Sigmoid colon (tissue), 7 donors: ENCODE data around the gene MTOR. TPM values are rescaled to one million over a fixed set of nuclear protein-coding genes. Genes with fewer than 3 reads are reported as not detected.
"Not testable (repeated sequence)": the region's sequence is repeated elsewhere in the genome, so short reads cannot be mapped to it uniquely, and the experiment has no call there.

Experiments used
- DNase-seq: peaks from one replicate; pipeline ENCODE4 v3.0.0-alpha.2; 2019
- H3K27ac ChIP-seq, 4 donors: fragments of 200-600 bp; sonication (generic); one replicate each; pipeline ENCODE4 v1.5.1; 2016 to 2019; ENCODE audit warnings: mild to moderate bottlenecking in 1 of 4
- H3K27me3 ChIP-seq, 3 donors: fragments of 200-600 bp; sonication (generic); one replicate each; pipeline ENCODE4 v1.5.1; 2019; ENCODE audit warnings: mild to moderate bottlenecking in 1 of 3
- H3K36me3 ChIP-seq, 4 donors: fragments of 200-600 bp; sonication (generic); one replicate each; pipeline ENCODE4 v1.5.1; 2016 to 2019
- H3K4me1 ChIP-seq, 4 donors: fragments of 200-600 bp; sonication (generic); one replicate each; pipeline ENCODE4 v1.5.1; 2017 to 2019
- H3K4me3 ChIP-seq, 4 donors: fragments of 200-600 bp; sonication (generic); one replicate each; pipeline ENCODE4 v1.5.1; 2017 to 2019; ENCODE audit warnings: mild to moderate bottlenecking in 2 of 4, moderate library complexity in 1 of 4
- H3K9me3 ChIP-seq, 4 donors: fragments of 200-600 bp in 3 of 4; sonication (generic) in 3 of 4; one replicate each; pipeline versions ENCODE4 v1.5.1 to v1.6.1; 2013 to 2019
- EP300 ChIP-seq, 4 donors: sonication (generic); formaldehyde crosslinking; IDR thresholded peaks; one replicate each; pipeline ENCODE4 v1.6.1; 2017; ENCODE audit warnings: antibody characterized with exemption in 4 of 4
- POLR2A ChIP-seq, 2 donors: fragments of 450-650 bp; IDR thresholded peaks; one replicate each; pipeline ENCODE4 v1.6.1; 2016; ENCODE audit warnings: antibody characterized with exemption in 2 of 2, mild to moderate bottlenecking in 2 of 2, moderate library complexity in 2 of 2
- POLR2AphosphoS5 ChIP-seq, 4 donors: sonication (generic); formaldehyde crosslinking; IDR thresholded peaks; one replicate each; pipeline ENCODE4 v1.6.1; 2017; ENCODE audit warnings: antibody characterized with exemption in 4 of 4
- WGBS, 2 donors: extraction: QIAGEN DNeasy Blood & Tissue Kit; methylation state at CpG; one replicate each; pipeline ENCODE4 v1.1.7; 2013; 5-methylcytosine and 5-hydroxymethylcytosine counted together
- intact Hi-C: fragments of 100-400 bp; cut with DNase I; formaldehyde crosslinking; loops from one replicate; pipeline ENCODE4 v1.15.1; 2023
- polyA plus RNA-seq, 3 donors: library from polyadenylated mRNA; stranded (reverse); fragments of 200-250 nt; gene quantifications; one replicate each; pipeline ENCODE4 v1.2.3, GENCODE V29; 2013
- total RNA-seq, 4 donors: library from RNA; depleted of rRNA; stranded (reverse); fragments of >200 nt; gene quantifications; one replicate each; pipeline ENCODE4 v1.1.0, GENCODE V29; 2016
- TF ChIP-seq, protein P1 (sequence below), 4 experiments: fragments of 450-650 bp in 3 of 4; fragments of 200-600 bp in 1 of 4; IDR thresholded peaks; one replicate each; pipeline ENCODE4 v1.5.1; 2016 to 2019; ENCODE audit warnings: antibody characterized with exemption in 4 of 4, mild to moderate bottlenecking in 3 of 4, moderate library complexity in 2 of 4
- donor health status: healthy with polysubstance abuse.
- donor health status: Bipolar disorder and iron deficiency.
- donor health status: healthy.

Gene MTOR
- total and polyA plus RNA-seq, 7 donors, result 7.6 to 38.1 (median 25.2) TPM

GRCh38 chr1:11068600-11069473, 193.5 kb downstream of the MTOR start:
- TF ChIP-seq, protein P1, sequence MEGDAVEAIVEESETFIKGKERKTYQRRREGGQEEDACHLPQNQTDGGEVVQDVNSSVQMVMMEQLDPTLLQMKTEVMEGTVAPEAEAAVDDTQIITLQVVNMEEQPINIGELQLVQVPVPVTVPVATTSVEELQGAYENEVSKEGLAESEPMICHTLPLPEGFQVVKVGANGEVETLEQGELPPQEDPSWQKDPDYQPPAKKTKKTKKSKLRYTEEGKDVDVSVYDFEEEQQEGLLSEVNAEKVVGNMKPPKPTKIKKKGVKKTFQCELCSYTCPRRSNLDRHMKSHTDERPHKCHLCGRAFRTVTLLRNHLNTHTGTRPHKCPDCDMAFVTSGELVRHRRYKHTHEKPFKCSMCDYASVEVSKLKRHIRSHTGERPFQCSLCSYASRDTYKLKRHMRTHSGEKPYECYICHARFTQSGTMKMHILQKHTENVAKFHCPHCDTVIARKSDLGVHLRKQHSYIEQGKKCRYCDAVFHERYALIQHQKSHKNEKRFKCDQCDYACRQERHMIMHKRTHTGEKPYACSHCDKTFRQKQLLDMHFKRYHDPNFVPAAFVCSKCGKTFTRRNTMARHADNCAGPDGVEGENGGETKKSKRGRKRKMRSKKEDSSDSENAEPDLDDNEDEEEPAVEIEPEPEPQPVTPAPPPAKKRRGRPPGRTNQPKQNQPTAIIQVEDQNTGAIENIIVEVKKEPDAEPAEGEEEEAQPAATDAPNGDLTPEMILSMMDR (IDR thresholded peaks at IDR 0.05), result no peak
- no peak for TF ChIP-seq POLR2A (IDR thresholded peaks at IDR 0.05)
- no peak for TF ChIP-seq POLR2AphosphoS5 (IDR thresholded peaks at IDR 0.05)
- TF ChIP-seq EP300 (IDR thresholded peaks at IDR 0.05), result no peak
- WGBS, 2 donors, result 47 to 81% methylated on average over 17 of the region's 17 CpGs
- intact Hi-C loops, result no loop called here
- H3K36me3 ChIP-seq, result peaks cover 45 to 98% (median 71%) of the 10 kb centered on the region in 4 donors
- H3K4me1 ChIP-seq, result no peaks in the 10 kb centered on the region
- peak; percentile 37 for DNase-seq
- H3K9me3 ChIP-seq, result no peaks in the 10 kb centered on the region
- H3K27me3 ChIP-seq, result no peaks in the 10 kb centered on the region
- no peak overlapping the region for H3K27ac ChIP-seq
- H3K4me3 ChIP-seq, result no peak overlapping the region

DNA sequence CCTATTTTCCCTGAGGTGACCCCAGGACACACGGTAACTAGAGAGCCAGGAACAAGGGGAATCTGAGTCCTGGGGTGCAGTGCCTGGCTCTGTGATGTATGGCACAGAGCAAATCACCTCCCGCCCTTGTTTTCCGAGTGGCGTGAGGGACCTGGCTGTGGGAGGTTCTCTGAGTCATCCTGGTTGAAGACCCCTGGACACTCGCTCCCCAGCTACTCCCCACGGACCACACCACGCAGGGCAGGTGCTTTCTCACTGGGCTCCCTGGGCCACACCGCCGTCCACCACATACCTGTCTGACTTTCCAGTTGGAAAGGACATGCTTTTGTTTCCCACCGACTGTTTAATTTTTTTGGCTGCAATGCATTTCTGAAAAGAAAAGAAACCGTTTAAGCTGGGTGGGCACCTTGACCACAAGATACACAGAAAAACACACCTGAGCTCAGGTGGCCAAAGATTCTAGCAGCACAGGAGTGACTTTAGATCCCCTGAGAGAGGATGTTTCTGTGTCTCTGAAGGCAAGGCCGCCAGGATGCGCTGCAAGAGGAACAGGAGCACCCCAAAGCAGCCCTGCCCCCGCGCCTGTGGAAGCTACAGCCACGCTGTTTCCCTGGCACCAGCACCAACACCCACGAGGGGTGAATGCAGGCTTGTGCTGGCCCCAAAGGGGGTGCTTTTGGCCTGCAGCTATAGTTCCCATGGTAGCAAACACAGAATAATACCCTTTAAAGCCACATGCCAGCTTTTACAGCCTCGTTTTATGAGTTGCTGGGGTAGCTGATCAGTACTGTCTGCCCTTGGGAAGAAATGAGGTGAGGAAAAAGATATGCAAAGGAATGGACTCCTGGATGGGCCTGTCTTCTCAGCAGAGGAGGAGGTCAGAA, 194.4 kb downstream of the MTOR start:
- no peaks in the 10 kb centered on the region for H3K9me3 ChIP-seq
- intact Hi-C loops, result no loop called here
- H3K27me3 ChIP-seq, result no peaks in the 10 kb centered on the region
- H3K4me1 ChIP-seq, result no peaks in the 10 kb centered on the region
- H3K4me3 ChIP-seq, result no peak overlapping the region
- H3K36me3 ChIP-seq, result peaks cover 40 to 98% (median 63%) of the 10 kb centered on the region in 4 donors
- DNase-seq, result peak; percentile 51
- no peak overlapping the region for H3K27ac ChIP-seq
- WGBS, 2 donors, result 63 to 84% methylated on average over 18 of the region's 18 CpGs
- TF ChIP-seq POLR2AphosphoS5 (IDR thresholded peaks at IDR 0.05) (no peak), POLR2A (IDR thresholded peaks at IDR 0.05) (no peak), EP300 (IDR thresholded peaks at IDR 0.05) (no peak)
- TF ChIP-seq, protein P1 (IDR thresholded peaks at IDR 0.05), result no peak

- peaks cover 0 to 13% (median 9%) of the 10 kb centered on the region in 4 donors for H3K4me1 ChIP-seq
Measured at GRCh38 chr1:11065796-11066195, 196.6 kb downstream of the MTOR start.

DNA sequence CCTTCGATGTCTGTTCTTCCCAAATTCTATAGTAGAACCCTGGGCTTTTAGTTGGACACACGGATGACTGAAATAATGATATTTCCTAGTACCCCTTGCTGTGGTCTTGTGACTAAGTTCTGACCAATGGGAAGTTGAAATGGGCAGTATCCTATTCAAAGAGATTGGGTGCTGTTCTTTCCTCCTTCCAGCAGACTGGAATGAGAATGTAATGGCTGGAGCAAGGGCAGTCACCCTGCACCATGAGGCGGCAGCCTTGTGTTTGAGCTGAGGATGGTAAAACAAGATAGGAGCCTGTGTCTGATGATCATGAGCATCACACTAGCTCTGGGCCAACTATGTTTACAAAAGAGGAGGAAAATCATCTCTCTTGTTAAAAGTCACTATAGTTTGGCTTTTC, 197.4 kb downstream of the MTOR start:
- DNase-seq, result no peak
- WGBS, 2 donors, result 97 to 99% methylated on average over 3 of the region's 3 CpGs
- Histone ChIP-seq H3K27ac (no peak overlapping the region), H3K36me3 (peaks cover 27 to 68% (median 43%) of the 10 kb centered on the region in 4 donors), H3K9me3 (no peaks in the 10 kb centered on the region), H3K4me1 (peaks cover 0 to 15% (median 13%) of the 10 kb centered on the region in 4 donors), H3K27me3 (no peaks in the 10 kb centered on the region), H3K4me3 (no peak overlapping the region)
- intact Hi-C loops, result no loop called here
- TF ChIP-seq EP300 (IDR thresholded peaks at IDR 0.05), result no peak
- TF ChIP-seq, protein P1 (IDR thresholded peaks at IDR 0.05), result no peak
- no peak for TF ChIP-seq POLR2AphosphoS5 (IDR thresholded peaks at IDR 0.05)
- TF ChIP-seq POLR2A (IDR thresholded peaks at IDR 0.05), result no peak

More at GRCh38 chr1:11065796-11066195, 196.6 kb downstream of the MTOR start:
- Histone ChIP-seq H3K9me3 (no peaks in the 10 kb centered on the region), H3K27ac (no peak overlapping the region), H3K4me3 (no peak overlapping the region), H3K27me3 (no peaks in the 10 kb centered on the region), H3K36me3 (peaks cover 27 to 76% (median 47%) of the 10 kb centered on the region in 4 donors)
- intact Hi-C loops, result no loop called here
- no peak for DNase-seq
- TF ChIP-seq, protein P1 (IDR thresholded peaks at IDR 0.05), result no peak
- TF ChIP-seq POLR2A (IDR thresholded peaks at IDR 0.05), result no peak
- TF ChIP-seq POLR2AphosphoS5 (IDR thresholded peaks at IDR 0.05), result no peak
- TF ChIP-seq EP300 (IDR thresholded peaks at IDR 0.05), result no peak
- WGBS, 2 donors, result 95 to 97% methylated on average over 1 of the region's 1 CpG

DNA sequence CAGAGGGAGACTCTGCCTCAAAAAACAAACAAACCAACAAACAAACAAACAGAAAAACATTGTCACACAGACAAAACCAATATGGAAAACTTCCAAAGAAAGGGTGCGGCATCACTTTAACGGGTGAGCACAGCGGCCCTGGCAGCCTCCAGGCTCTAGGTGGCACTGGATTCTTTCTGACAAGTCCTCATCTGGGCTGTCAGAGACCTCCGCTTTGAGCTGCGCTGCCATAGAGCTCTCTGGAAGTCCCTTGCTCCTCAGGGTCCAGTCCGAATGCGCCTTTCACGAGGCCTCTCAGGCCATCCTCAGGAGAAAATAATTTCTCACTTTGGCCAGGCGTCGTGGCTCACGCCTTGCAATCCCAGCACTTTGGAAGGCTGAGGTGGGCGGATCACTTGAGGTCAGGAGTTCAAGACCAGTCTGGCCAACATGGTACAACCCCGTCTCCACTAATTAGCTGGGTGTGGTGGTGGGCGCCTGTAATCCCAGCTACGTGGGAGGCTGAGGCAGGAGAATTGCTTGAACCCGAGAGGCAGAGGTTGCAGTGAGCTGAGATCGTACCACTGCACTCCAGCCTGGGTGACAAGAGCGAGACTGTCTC, 198.3 kb downstream of the MTOR start:
- peaks cover 23 to 58% (median 35%) of the 10 kb centered on the region in 4 donors for H3K36me3 ChIP-seq

More for the DNA sequence above, 198.3 kb downstream of the MTOR start:
- H3K4me3 ChIP-seq, H3K9me3 ChIP-seq, H3K27ac ChIP-seq, H3K27me3 ChIP-seq, intact Hi-C loops: not testable (repeated sequence)
- peak; percentile 56 for DNase-seq
- 85 to 91% methylated on average over 18 of the region's 18 CpGs for WGBS, 2 donors
- peaks cover 0 to 20% (median 18%) of the 10 kb centered on the region in 4 donors for H3K4me1 ChIP-seq
